Fibroblast of lung (primary cell): ENCODE data around the gene PCGF5. TPM values are rescaled to one million over a fixed set of nuclear protein-coding genes. Genes with fewer than 3 reads are reported as not detected.
A peak's percentile ranks its signal among the peaks of the same experiment; 100 is the strongest.

Experiments
- DNase-seq, 2 donors: peaks; one replicate each; pipeline versions ENCODE4 v3.0.0 to v3.0.0-alpha.2; 2010; ENCODE audit warnings: low read depth in 2 of 2
- H2AFZ ChIP-seq: 2 replicates; pipeline ENCODE4 v1.5.1; 2012; ENCODE audit warnings: low read length, control low read depth, inconsistent platforms
- H3K27ac ChIP-seq: 2 replicates; pipeline ENCODE4 v1.5.1; 2011; ENCODE audit warnings: low read length, control low read depth; ENCODE audit not compliant: insufficient read depth
- H3K27me3 ChIP-seq: 2 replicates; pipeline ENCODE4 v1.5.1; 2011; ENCODE audit warnings: mild to moderate bottlenecking, low read length; ENCODE audit not compliant: control insufficient read depth, insufficient read depth
- H3K36me3 ChIP-seq: 2 replicates; pipeline ENCODE4 v1.5.1; 2011; ENCODE audit warnings: low read length; ENCODE audit not compliant: control insufficient read depth, insufficient read depth
- H3K4me1 ChIP-seq: 2 replicates; pipeline ENCODE4 v1.5.1; 2011; ENCODE audit warnings: low read length; ENCODE audit not compliant: control insufficient read depth, insufficient read depth; ENCODE audit errors: extremely low read depth
- H3K4me2 ChIP-seq: 2 replicates; pipeline ENCODE4 v1.5.1; 2011; ENCODE audit warnings: low read length, control low read depth; ENCODE audit not compliant: insufficient read depth; ENCODE audit errors: extremely low read depth
- H3K4me3 ChIP-seq, 4 experiments: fragments of 200-600 bp in 1 of 4; sonication (generic) in 1 of 4; replicated peaks in 1 of 4; 2 replicates each; pipeline ENCODE4 v1.5.1; 2011 to 2016; ENCODE audit warnings: low read length in 4 of 4, low read depth in 3 of 4, mild to moderate bottlenecking in 3 of 4, control low read depth in 2 of 4, inconsistent platforms in 1 of 4, mixed read lengths in 1 of 4; ENCODE audit not compliant: insufficient read depth in 1 of 4; ENCODE audit errors: control extremely low read depth in 1 of 4
- H3K79me2 ChIP-seq: 2 replicates; pipeline ENCODE4 v1.5.1; 2012; ENCODE audit warnings: mild to moderate bottlenecking, low read length, inconsistent platforms; ENCODE audit not compliant: control insufficient read depth, insufficient read depth
- H3K9ac ChIP-seq: 2 replicates; pipeline ENCODE4 v1.5.1; 2011; ENCODE audit warnings: mild to moderate bottlenecking, low read length, control low read depth; ENCODE audit not compliant: insufficient read depth
- H3K9me3 ChIP-seq: 2 replicates; pipeline ENCODE4 v1.5.1; 2012; ENCODE audit warnings: low read depth, low read length; ENCODE audit not compliant: control insufficient read depth, insufficient read depth
- H4K20me1 ChIP-seq: 2 replicates; pipeline ENCODE4 v1.5.1; 2011; ENCODE audit warnings: low read length; ENCODE audit not compliant: control insufficient read depth, insufficient read depth; ENCODE audit errors: extremely low read depth
- EZH2 ChIP-seq: IDR thresholded peaks from 2 replicates; pipeline ENCODE4 v1.5.1; 2012; ENCODE audit warnings: low read length, control low read depth, mild to moderate bottlenecking; ENCODE audit errors: missing control alignments
- polyA plus RNA-seq, 2 donors: library from polyadenylated mRNA; depleted of rRNA in 1 of 2; stranded (reverse) in 1 of 2; unstranded in 1 of 2; fragments of >200 nt; gene quantifications; 2 replicates each; pipeline ENCODE4 v1.2.1, GENCODE V29; 2011 to 2012; ENCODE audit warnings: missing spikeins in 1 of 2
- total RNA-seq: library from RNA; depleted of rRNA; stranded (reverse); fragments of >200 nt; gene quantifications from 2 replicates; pipeline ENCODE4 v1.2.1, GENCODE V29; 2014
- TF ChIP-seq, protein P1 (sequence below), 2 donors: IDR thresholded peaks in 1 of 2; conservative IDR thresholded peaks in 1 of 2; 1 replicate in 1 of 2; 2 replicates in 1 of 2; pipeline ENCODE4 v1.5.1; 2011 to 2012; ENCODE audit warnings: low read length in 2 of 2, control low read depth in 1 of 2, inconsistent platforms in 1 of 2, low read depth in 1 of 2, mild to moderate bottlenecking in 1 of 2

PCGF5 gene
- total and polyA plus RNA-seq, 2 donors (not counting 1 experiment from before 2014, with no cell fraction given) = 31.3 to 31.5 TPM

- H3K79me2 ChIP-seq = no peaks in the 10 kb centered on the region
- H3K9ac ChIP-seq = no peak overlapping the region
- H2AFZ ChIP-seq = no peak overlapping the region
- H3K36me3 ChIP-seq = no peaks in the 10 kb centered on the region
- no peaks in the 10 kb centered on the region for H3K9me3 ChIP-seq
- no peak overlapping the region for H3K27ac ChIP-seq
- DNase-seq = peak; percentile 57 to 67
- peaks cover 5% of the 10 kb centered on the region for H3K4me1 ChIP-seq
- H3K27me3 ChIP-seq = no peaks in the 10 kb centered on the region
- TF ChIP-seq EZH2 = no peak
- no peaks in the 10 kb centered on the region for H4K20me1 ChIP-seq
- no peak overlapping the region for H3K4me3 ChIP-seq
- H3K4me2 ChIP-seq = no peak overlapping the region
Observed at GRCh38 chr10:91197127-91197526, 23.3 kb upstream of the PCGF5 start.

- H3K9ac ChIP-seq = no peak overlapping the region
- no peaks in the 10 kb centered on the region for H3K27me3 ChIP-seq
- peak overlapping the region; percentile 31 for H3K27ac ChIP-seq
- peaks cover 5% of the 10 kb centered on the region for H3K4me1 ChIP-seq
- peak overlapping the region; percentile 20 for H3K4me2 ChIP-seq
- peak; percentile 16 to 94 for DNase-seq
- H3K79me2 ChIP-seq = no peaks in the 10 kb centered on the region
- H3K4me3 ChIP-seq = no peak overlapping the region
- H3K36me3 ChIP-seq = no peaks in the 10 kb centered on the region
- TF ChIP-seq, protein P1, sequence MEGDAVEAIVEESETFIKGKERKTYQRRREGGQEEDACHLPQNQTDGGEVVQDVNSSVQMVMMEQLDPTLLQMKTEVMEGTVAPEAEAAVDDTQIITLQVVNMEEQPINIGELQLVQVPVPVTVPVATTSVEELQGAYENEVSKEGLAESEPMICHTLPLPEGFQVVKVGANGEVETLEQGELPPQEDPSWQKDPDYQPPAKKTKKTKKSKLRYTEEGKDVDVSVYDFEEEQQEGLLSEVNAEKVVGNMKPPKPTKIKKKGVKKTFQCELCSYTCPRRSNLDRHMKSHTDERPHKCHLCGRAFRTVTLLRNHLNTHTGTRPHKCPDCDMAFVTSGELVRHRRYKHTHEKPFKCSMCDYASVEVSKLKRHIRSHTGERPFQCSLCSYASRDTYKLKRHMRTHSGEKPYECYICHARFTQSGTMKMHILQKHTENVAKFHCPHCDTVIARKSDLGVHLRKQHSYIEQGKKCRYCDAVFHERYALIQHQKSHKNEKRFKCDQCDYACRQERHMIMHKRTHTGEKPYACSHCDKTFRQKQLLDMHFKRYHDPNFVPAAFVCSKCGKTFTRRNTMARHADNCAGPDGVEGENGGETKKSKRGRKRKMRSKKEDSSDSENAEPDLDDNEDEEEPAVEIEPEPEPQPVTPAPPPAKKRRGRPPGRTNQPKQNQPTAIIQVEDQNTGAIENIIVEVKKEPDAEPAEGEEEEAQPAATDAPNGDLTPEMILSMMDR (conservative IDR thresholded peaks at IDR 0.05 in 1 of 2, IDR thresholded peaks at IDR 0.05 in 1 of 2; ENCODE audit: low read depth in 1 of 2, low read length in 2 of 2) = no peak
- no peak for TF ChIP-seq EZH2
- no peaks in the 10 kb centered on the region for H3K9me3 ChIP-seq
- H4K20me1 ChIP-seq = no peaks in the 10 kb centered on the region
- H2AFZ ChIP-seq = no peak overlapping the region
Observed at GRCh38 chr10:91198781-91199180, 21.7 kb upstream of the PCGF5 start.

GRCh38 chr10:91200314-91201212 lies 19.9 kb upstream of the PCGF5 start:
- no peak for DNase-seq
- Histone ChIP-seq H4K20me1 (no peaks in the 10 kb centered on the region), H3K36me3 (no peaks in the 10 kb centered on the region), H3K27me3 (no peaks in the 10 kb centered on the region), H3K9me3 (no peaks in the 10 kb centered on the region), H3K4me1 (peaks cover 5% of the 10 kb centered on the region), H3K4me2 (no peak overlapping the region), H3K79me2 (no peaks in the 10 kb centered on the region), H3K4me3 (no peak overlapping the region), H3K9ac (no peak overlapping the region), H2AFZ (no peak overlapping the region), H3K27ac (no peak overlapping the region)
- TF ChIP-seq, protein P1 (conservative IDR thresholded peaks at IDR 0.05 in 1 of 2, IDR thresholded peaks at IDR 0.05 in 1 of 2; ENCODE audit: low read depth in 1 of 2, low read length in 2 of 2) = no peak
- TF ChIP-seq EZH2 = no peak
